GM12891 (cell line): ENCODE measurements around the gene VPS16.

Source experiments
- DNase-seq: peaks from one replicate; pipeline ENCODE4 v3.0.0; 2011; ENCODE audit warnings: low spot score; ENCODE audit not compliant: insufficient read length
- FAIRE-seq: peaks from 2 replicates; lab custom pipeline; 2011; peaks lifted over from hg19 to GRCh38; lab: Jason Lieb, UNC
- PAX5 ChIP-seq: IDR thresholded peaks from 2 replicates; pipeline ENCODE4 v1.6.1; 2011; ENCODE audit warnings: low read length, moderate library complexity, mild to moderate bottlenecking; ENCODE audit not compliant: insufficient read depth, severe bottlenecking
- POLR2A ChIP-seq: IDR thresholded peaks from 2 replicates; pipeline ENCODE4 v1.6.1; 2011; ENCODE audit warnings: low read depth, low read length, control low read depth
- POLR2AphosphoS5 ChIP-seq: IDR thresholded peaks from 2 replicates; pipeline ENCODE4 v1.6.1; 2011; ENCODE audit warnings: low read depth, low read length, control low read depth
- POU2F2 ChIP-seq: IDR thresholded peaks from 2 replicates; pipeline ENCODE4 v1.6.1; 2011; ENCODE audit warnings: low read depth, mild to moderate bottlenecking, control low read depth, low read length, moderate library complexity
- SPI1 ChIP-seq: IDR thresholded peaks from 2 replicates; pipeline ENCODE4 v1.6.1; 2011; ENCODE audit warnings: low read depth, low read length, control low read depth
- TAF1 ChIP-seq: IDR thresholded peaks from 2 replicates; pipeline ENCODE4 v1.6.1; 2011; ENCODE audit warnings: low read depth, low read length, control low read depth

Gene VPS16

GRCh38 chr20:2798814-2799213 lies 41.7 kb upstream of the VPS16 start:
- TF ChIP-seq PAX5: no peak
- TF ChIP-seq SPI1: no peak
- TF ChIP-seq POU2F2: no peak
- no peak for TF ChIP-seq POLR2AphosphoS5
- no peak for TF ChIP-seq TAF1
- no peak for TF ChIP-seq POLR2A
- DNase-seq: no peak
- FAIRE-seq: no peak

GRCh38 chr20:2799271-2799670 lies 41.3 kb upstream of the VPS16 start:
- DNase-seq (no peak), FAIRE-seq (peak; percentile 26)
- TF ChIP-seq PAX5 (no peak), POLR2A (no peak), POLR2AphosphoS5 (no peak), SPI1 (no peak)

GRCh38 chr20:2799688-2800520 lies 40.6 kb upstream of the VPS16 start:
- TF ChIP-seq PAX5 (no peak), POLR2A (no peak), POLR2AphosphoS5 (no peak), SPI1 (no peak), POU2F2 (no peak), TAF1 (no peak)
- no peak for DNase-seq
- FAIRE-seq: peak; percentile 98

GRCh38 chr20:2800521-2801285 lies 39.8 kb upstream of the VPS16 start, which contains the start of gene CPXM1:
Gene CPXM1 (minus strand): TSS chr20:2800627. CDS start chr20:2800572, 55 bp downstream.
- TF ChIP-seq SPI1: peak; percentile 46; the same call in 1 of the 2 replicates
- no peak for TF ChIP-seq POLR2AphosphoS5
- TF ChIP-seq PAX5: no peak
- FAIRE-seq (peak; percentile 35), DNase-seq (no peak)

GRCh38 chr20:2801286-2801728 lies 39.2 kb upstream of the VPS16 start:
- DNase-seq (no peak), FAIRE-seq (peak; percentile 35)
- no peak for TF ChIP-seq TAF1
- no peak for TF ChIP-seq POLR2AphosphoS5
- TF ChIP-seq POU2F2: no peak
- no peak for TF ChIP-seq SPI1
- no peak for TF ChIP-seq PAX5
- no peak for TF ChIP-seq POLR2A

GRCh38 chr20:2804041-2804828 lies 36.3 kb upstream of the VPS16 start:
- DNase-seq (no peak), FAIRE-seq (no peak)
- TF ChIP-seq TAF1 (no peak), POLR2AphosphoS5 (no peak), POLR2A (no peak), POU2F2 (no peak), PAX5 (no peak), SPI1 (no peak)

GRCh38 chr20:2804852-2805688 lies 35.5 kb upstream of the VPS16 start:
- FAIRE-seq (no peak), DNase-seq (no peak)
- TF ChIP-seq SPI1 (no peak), POU2F2 (no peak), POLR2A (no peak), POLR2AphosphoS5 (no peak), TAF1 (no peak), PAX5 (no peak)

- TF ChIP-seq POLR2A (no peak), TAF1 (no peak)
- no peak for DNase-seq
- FAIRE-seq: no peak
These were observed 34.7 kb upstream of the VPS16 start for GRCh38 chr20:2805689-2806350.
